HG02678 (cell line): Measurements from ENCODE around the gene EDN3.
"Not testable (repeated sequence)": the region's sequence is repeated elsewhere in the genome, so short reads cannot be mapped to it uniquely, and the experiment has no call there.

Experiments used
- ATAC-seq: cut with Tn5 transposase; IDR thresholded peaks from one replicate; pipeline ENCODE4 v1.9.1; 2021; ENCODE audit warnings: mild to moderate bottlenecking, moderate library complexity; ENCODE audit not compliant: unreplicated experiment

Gene EDN3

DNA sequence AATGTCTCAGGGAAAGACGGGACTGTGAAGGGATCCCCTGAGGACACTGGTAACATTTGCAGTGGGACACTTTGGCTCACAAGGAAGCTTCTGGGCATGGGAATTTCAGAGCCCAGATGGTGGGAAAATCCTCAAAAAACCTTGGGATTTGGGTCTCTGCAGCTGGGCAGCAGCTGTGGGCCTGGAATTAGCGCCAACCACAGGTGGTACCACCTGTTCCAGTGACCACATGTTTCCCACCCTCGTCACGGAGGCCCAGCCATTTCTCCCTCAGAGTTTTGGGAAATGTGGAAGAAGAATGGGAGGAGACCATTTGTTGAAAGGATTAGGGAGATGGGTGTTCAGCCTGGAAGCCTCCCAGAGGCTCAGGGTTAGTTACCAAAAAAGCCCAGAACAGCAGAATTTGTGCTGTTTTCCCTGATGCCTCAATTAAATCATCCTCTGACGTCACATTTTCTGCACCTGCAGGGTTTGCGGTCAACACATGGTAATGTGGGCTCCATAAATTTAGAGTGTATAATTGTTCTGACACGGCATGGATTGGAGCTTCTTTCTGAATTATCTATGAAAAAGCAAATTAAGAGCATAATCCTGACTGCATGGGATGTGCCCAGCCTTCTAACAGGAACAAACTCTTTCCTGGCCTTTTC is 34.4 kb downstream of the EDN3 start:
- no peak for ATAC-seq

DNA sequence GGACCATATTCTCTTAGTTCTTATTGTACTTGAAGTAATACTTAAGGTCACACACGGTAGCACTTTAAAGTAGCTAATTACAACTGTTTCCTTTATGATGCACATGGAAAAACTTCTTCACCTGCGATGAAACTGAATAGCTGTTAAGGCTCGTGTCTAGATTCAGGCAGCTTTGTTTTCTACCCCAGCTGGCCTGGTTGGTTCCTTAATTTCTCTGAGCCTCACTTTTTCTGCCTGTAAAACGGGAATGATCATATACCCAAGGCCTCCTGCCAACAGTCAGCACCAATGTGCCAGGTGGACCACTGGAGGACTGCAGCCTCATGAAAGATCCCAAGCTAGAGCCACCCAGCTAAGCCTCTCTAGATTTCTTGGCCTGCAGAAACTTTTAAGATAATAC is 35.0 kb downstream of the EDN3 start:
- ATAC-seq: no peak

DNA sequence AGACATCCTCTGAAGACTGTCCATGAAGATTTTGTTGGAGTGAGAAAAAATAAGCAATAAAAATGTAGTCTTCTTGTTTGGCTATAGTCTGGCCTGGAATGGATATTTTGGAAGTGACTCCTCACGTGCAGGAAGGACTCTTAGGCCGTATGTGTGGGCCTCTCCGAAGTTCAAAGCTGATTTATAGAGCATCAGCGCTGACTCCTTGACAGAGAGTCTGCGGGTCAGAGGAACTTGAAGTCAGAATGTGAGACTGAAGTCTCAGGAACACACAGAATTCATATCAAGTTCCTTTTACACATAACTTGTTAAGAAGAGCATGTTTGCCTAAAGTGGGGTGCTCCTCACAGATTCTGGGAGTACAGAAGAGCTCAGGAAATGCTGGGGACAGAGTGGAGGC is 36.1 kb downstream of the EDN3 start:
- no peak for ATAC-seq

DNA sequence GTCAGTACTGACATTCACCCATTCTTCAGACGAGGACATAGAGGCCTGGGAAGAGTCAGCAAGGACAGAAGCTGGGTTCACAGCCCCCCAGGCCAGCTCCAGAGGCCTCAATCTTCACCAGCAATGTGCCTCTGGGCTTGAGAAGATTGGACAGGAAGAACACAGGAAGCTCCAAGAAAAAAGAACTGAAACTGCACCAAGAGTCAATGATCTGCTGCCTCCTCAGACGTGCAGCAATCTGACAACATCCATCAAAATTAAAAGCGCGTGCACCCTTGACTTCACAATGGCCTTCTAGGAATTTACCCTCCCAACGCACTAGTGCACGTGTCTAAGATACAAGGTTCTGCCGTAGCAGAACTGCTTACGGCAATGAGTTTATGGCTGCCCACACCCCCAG is 38.0 kb downstream of the EDN3 start:
- not testable (repeated sequence) for ATAC-seq

DNA sequence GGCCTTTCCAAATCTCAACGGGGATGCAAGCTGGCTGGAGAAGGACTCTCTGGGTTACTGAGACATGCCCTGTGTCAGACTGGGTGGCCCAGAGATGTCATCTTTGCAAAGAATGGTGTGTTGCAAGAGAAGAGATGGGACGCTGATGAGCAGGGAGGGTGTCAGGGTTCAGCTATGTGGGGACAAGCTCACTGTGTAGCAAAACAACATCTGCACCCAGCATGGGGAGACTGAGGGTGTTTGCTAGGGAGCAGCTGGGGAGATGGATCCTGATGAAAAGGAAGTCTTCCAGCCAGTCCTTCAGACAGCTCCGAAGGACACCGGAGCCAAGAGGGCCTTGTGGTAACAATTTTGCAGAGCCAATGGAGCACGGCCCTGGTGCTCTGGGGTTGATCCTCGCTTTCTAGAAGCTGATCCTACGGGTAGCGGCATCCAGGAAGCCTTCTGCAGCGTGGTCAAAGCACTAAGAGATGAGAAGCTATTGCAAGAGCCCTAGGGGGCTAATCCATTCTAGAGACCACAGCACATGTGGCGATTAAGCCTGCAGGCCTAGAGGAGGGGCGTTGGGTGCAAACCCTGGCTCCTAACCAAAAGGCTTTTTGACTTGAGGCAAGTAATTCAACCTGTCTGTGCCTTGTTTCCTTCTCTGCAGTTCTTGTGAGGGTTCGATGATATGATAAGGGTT is 39.9 kb downstream of the EDN3 start:
- ATAC-seq: no peak

DNA sequence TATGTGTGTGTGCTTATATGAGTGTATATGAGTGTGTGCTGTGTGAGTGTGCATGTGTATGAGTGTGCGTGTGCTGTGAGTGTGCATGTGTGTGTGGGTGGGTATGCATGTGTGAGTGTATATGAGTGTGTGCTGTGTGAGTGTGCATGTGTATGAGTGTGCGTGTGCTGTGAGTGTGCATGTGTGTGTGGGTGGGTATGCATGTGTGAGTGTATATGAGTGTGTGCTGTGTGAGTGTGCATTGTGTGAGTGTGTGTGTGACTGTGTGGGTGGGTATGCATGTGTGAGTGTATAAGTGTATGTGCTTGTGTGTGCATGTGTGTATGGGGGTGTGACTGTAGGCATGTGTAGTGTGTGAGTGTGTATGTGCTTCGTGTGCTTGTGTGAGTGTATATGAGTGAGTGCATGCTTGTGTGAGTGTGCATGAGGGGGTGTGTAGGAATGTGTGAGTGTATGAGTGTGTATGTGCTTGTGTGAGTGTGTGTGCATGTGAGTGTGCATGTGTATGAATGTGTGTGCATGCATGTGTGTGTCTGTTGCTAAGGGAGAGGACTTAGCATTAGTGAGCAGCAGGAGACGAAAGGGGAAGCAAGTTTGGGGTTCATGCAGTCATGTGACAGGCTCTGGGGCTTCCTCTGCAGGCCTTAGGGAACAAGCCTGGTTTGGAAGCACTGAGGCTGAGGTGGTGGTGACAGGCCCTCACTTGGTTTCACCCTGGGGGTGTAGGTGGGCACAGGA is 41.0 kb downstream of the EDN3 start:
- not testable (repeated sequence) for ATAC-seq

DNA sequence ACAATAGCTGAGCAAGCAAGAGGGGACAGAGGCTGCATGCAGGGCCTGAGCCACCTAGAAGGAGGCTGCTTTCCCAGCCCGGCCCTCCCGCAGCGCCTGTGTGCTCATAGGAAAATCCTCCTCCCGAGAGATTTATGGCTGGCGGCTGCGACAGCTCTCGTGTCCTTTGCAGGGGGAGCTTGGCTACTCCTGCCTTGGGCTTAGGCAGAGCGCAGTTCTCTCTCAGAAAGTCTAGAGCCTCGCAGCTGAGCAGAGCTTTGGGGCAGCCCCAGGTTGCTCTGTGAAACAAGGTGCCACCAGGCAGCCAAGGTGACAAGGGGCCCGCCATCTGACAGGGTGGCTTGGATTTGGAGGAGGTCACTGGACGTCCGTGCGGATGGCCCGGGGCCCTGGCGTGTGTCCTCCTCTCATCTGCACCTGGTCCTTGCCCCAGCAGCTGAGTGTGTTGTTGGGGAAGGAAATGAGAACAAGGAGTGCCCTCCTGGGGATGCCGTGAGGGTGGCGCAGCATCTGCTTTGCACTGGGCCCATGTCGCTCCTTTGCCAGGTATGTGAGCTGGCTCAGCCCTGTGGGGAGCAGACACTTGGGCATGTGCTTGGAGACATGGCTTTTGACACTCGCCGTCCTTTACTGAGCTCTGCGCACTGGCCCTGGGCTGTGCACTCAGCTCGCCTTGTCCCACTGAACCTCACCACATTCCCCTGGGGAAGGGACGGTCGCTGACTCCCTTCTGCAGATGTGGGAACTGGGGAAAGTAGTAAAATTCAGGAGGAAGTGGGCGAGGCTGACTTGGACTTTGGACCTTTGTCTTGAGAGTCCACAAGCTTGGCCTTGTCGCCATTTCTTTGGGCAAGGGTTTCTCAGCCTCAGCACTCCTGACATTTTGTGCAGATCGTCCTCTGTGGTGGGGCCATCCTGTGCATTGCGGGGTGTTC is 41.9 kb downstream of the EDN3 start:
- no peak for ATAC-seq

DNA sequence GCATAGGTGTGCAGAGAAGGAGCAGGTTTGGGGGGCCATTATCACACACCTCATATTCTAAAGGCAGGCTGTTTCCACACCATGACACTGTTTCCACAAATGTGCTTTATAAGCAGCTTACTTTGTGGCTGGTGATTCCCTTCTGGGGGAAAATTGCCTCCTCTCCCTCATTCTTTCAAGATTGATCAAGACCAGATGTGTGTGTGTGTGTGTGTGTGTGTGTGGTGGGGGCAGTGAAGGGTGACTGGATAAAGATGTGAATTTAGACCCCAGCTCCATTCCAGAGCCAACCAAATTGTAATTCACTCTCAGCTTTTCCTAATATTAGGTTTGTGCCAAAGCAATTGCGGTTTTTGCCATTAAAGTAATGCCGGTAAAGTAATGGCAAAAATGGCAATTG is 45.6 kb downstream of the EDN3 start:
- ATAC-seq: no peak

DNA sequence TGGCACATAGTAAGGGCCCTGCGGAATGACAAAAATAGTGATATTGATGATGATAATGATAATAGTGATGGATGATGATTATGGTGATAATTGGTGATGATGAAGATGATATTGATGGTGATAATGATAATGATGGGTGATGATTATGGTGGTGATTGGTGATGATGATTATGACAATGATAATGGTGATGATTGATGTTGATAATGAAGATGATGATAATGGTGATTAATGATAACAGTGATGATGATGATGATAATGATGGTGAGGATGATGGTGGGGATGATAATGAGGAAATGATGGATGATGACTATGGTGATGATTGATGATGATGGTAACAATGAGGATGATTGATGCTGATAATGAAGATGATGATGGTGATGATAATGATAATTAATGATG is 48.9 kb downstream of the EDN3 start:
- ATAC-seq: no peak

DNA sequence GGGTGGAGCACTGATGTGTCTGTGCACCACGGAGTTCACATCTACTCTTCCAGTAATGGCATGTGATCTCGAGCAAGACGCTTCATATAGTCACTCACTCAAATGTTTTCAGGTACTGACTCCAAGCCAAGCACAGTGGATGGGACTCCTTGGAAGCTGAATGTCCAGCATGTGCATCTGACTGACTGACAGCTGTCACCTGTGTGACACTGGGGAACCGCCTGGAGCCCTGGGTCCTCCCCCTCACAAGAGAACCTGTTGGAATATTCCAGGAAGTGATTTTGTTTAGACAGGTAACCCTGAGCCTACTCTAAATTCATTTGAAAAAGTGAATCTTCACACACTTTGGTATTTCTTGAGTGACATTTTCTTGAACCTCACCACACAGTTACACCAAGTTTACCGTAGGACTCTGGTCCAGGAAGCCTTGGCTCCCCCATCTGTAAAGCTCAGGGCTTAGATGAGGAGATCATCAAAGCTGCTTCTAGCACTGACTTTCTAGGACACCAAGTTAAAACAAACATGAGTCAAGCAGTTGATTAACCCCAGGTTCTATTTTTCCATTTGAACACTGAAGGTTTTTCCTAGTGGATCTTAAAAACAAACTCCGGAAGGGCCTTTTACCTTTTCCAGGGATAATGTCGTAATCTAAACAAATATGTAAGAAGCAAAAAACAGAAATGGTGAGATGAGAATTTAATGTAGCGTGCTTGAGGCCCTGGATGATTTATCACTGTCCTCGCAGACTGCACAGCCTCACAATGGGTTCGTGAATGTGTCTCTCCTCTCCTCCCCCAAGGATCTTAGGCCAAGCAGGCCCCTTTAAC is 50.1 kb downstream of the EDN3 start:
- ATAC-seq: no peak

DNA sequence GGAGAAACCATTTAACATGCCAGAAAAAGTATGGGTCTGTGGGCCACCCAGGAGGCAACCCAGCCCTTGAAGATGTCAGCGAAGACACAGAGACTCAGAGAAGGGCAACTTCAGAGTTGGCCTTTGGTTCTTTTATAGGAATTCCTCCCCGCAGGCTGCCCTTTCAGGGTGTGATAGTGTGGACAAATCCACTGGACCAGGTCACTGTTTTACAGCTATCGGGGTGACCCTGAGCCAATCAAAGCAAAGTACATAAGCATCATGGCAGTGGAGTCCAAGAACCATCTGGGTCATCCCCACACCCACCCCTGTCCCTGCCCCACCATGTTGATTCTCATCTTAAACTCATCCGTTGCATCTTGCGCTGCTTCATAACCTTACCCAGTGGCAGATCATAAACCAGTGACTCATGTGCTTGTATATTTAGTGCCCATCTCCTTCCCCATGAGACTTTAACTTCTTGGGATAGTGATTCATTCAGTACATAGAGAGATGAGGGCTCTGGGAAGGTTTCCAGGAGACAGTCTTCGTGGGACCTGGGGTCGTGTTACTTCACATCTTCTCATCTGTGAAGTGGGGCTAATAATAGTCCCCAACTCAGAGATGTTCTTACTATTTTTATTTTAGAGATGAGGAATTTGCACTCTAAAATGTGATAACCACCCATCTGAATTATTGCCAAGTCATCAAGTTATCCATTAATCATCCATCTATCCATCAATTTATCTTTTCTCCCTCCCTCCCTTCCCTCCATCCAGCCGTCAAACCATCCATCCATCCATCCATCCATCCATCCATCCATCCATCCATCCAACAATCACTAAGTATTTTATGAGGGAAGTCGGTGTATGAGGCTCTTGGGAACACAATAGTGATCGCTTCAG is 51.0 kb downstream of the EDN3 start:
- no peak for ATAC-seq

DNA sequence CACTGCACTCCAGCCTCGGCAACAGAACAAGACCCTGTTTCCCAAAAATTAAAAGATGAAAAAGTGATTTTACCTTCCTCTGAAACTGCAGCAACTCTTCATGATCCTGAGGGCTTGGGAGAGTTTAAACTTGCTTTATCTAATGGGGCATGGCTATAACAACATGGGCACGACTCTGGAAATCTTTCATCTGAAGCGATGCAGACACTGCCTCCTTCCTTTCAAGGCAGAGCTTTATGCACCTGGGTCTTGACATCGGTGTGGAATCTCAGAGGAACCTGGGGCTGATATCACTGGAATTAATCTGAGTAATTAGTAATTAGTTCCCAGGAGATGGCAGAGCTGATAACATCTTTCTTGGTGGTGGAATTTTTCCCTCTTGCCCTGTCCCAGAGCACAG is 52.1 kb downstream of the EDN3 start:
- ATAC-seq: no peak

DNA sequence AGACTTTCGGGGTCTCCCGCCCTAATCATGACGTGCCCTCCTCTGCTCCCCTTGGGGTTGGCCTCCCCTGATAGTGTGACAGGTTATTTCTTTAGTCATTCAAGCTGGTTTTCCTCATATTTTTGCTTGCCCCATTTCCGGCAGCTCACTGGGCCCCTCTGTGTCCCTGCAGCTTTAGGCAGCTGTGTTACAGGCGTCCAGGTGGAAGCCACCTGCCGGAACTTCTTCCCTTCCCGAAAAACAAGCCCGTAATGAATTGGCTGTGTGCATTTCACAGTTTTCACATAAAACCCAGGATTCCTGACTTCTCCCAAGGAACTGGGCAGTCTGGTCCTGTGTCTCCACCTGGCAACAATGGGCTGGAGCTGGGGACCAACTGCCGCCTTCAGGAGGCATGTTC is 52.6 kb downstream of the EDN3 start:
- no peak for ATAC-seq

DNA sequence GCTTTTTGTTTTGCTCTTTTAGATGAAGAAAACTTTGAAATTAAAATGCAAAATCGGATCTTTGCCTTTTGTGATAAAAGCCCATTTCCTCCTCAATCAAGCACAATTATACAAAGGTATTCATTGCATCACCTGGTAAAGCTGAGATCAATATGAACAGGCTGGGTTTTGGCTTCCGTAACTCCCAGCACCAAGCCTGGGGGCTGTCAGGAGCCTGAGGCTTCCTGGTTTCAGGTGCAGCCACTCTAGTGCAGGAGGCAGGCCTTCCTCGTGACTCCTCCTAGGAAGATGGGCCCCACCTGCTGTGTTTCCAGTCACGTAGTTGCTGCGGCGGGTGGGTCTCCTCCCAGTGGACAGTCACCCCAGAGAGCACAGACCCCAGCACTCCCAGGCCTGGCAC is 54.0 kb downstream of the EDN3 start:
- no peak for ATAC-seq

DNA sequence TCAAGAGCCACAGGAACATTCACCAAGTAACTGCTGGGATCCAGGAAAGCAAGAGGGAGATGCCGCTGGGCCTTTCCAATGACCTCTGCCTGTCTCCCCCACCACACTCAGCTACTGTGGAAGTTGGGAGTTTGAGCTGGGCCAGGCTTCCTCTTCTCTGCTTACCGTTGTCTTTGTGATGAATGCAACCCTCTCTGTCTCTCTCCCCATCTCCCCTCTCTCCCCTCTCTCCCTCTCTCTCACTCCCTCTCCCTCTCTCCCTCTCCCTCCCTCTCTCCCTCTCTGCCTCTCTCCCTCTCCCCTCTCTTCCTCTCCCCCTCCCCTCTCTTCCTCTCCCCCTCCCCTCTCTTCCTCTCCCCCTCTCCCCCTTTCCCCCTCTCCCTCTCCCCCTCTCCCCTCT is 54.8 kb downstream of the EDN3 start:
- ATAC-seq: no peak

DNA sequence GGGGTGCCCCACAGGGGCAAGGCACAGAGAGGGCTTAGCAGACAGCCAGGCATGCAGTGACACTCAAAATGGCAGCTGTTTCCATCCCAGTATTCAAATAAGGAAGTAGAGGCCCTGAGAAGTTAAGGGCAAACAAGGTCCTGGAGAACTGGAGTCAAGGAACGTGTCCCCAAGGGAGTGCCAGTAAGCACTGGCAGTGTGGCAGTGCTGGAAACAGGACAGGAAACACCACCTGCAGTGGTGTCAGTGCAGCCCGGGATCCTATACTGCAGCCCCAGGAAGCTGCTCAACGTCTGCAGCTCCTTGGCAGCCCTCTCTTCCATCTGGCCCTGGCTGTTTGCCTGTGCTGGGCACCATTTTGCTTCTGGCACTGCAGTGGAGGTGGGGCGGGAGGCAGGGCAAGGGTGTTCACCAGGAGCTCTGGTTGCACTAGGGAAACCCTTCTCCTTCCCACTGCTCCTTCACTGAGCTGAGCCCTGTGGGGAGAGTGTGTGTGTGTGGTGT is 56.3 kb downstream of the EDN3 start:
- ATAC-seq: no peak

DNA sequence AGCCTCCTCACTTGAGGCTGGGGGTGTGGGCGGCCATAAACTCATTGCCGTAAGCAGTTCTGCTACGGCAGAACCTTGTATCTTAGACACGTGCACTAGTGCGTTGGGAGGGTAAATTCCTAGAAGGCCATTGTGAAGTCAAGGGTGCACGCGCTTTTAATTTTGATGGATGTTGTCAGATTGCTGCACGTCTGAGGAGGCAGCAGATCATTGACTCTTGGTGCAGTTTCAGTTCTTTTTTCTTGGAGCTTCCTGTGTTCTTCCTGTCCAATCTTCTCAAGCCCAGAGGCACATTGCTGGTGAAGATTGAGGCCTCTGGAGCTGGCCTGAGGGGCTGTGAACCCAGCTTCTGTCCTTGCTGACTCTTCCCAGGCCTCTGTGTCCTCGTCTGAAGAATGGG is 58.4 kb downstream of the EDN3 start:
- not testable (repeated sequence) for ATAC-seq

DNA sequence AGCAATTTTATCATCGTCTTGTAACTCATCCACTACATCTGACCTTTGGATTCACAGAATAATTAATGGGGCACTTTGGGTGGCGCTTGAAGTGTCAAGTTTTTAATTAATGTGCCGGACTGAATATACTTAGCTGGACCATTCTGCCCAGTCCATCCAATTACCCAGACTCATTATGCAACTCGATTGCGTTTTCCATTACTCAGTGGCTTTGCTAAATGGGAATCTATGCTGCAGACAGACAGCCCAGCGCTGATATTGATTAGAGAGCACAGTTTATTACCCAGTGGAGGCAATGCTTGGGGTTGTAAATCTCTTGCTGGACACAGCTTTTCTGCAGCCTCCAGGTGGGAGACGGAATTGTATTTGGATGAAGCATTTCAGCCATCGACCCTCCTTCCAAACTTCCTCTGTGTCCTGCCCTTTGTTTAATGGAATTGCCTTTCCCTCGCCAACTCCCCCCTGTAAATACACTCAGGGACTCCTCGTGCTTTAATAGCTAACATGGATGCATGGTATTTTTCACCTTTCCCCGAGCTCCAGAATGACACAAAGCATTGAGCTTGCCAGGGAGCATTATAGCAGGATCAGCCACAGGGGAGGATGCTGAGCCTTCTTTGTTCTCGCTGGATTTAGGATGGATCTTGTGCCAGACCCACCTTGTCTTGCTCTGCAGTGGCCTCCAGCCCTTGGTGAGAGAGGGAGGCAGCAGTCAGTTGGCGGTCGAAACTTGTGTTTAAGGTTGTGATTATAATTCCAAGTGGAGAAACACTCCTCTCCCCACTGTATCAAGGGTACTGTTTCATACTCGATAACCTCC is 59.7 kb downstream of the EDN3 start:
- ATAC-seq: no peak
